Stimulated activated CD4-positive, alpha-beta T cell treated with anti-CD3 and anti-CD28 coated beads, Interleukin-4, amount 100 ng/mL, for 24 hours (primary cell): ENCODE results near the gene BTBD18.

Source experiments
- DNase-seq: peaks from one replicate; pipeline ENCODE4 v3.0.0-alpha.2; 2020

BTBD18 gene

GRCh38 chr11:57775491-57775890, 23.9 kb upstream of the BTBD18 start:
- no peak for DNase-seq

- DNase-seq: no peak
Measured at GRCh38 chr11:57773026-57773598, 21.5 kb upstream of the BTBD18 start.

GRCh38 chr11:57772562-57772961, 20.9 kb upstream of the BTBD18 start:
- no peak for DNase-seq

GRCh38 chr11:57771365-57771764, 19.7 kb upstream of the BTBD18 start:
- DNase-seq: no peak

GRCh38 chr11:57770793-57771192, 19.2 kb upstream of the BTBD18 start:
- no peak for DNase-seq

GRCh38 chr11:57764972-57765371, 13.4 kb upstream of the BTBD18 start:
- no peak for DNase-seq

GRCh38 chr11:57764566-57764965, 12.9 kb upstream of the BTBD18 start:
- DNase-seq: no peak

- no peak for DNase-seq
Measured at GRCh38 chr11:57764021-57764420, 12.4 kb upstream of the BTBD18 start.

- no peak for DNase-seq
Measured at GRCh38 chr11:57763568-57763967, 11.9 kb upstream of the BTBD18 start.

- DNase-seq: no peak
Measured at GRCh38 chr11:57762235-57762861, 10.7 kb upstream of the BTBD18 start.

GRCh38 chr11:57761301-57762234, 9.9 kb upstream of the BTBD18 start, which contains the start of gene CTNND1:
CTNND1 (plus strand) TSS chr11:57761802; CDS start chr11:57791479, 29,677 bp downstream.
- DNase-seq: no peak

- no peak for DNase-seq
Measured at GRCh38 chr11:57758174-57758573, 6.6 kb upstream of the BTBD18 start.

- DNase-seq: no peak
Measured at GRCh38 chr11:57752954-57753353, 1.3 kb upstream of the BTBD18 start.

- no peak for DNase-seq
Measured at GRCh38 chr11:57751176-57751575, 443 bp downstream of the BTBD18 start.

GRCh38 chr11:57746920-57747319, 4.7 kb downstream of the BTBD18 start:
- DNase-seq: no peak

- DNase-seq: no peak
Measured at GRCh38 chr11:57745206-57745605, 6.4 kb downstream of the BTBD18 start.

- DNase-seq: no peak
Measured at GRCh38 chr11:57744357-57744756, 7.3 kb downstream of the BTBD18 start.

GRCh38 chr11:57742087-57742452, 9.5 kb downstream of the BTBD18 start:
- DNase-seq: no peak

- peak; percentile 97 for DNase-seq
Measured at GRCh38 chr11:57741132-57742086, 10.2 kb downstream of the BTBD18 start, which contains the start of gene SELENOH. SELENOH (plus strand) TSS chr11:57741491; CDS start chr11:57741596, 105 bp downstream.

GRCh38 chr11:57735619-57736298, 15.9 kb downstream of the BTBD18 start:
- DNase-seq: no peak

- no peak for DNase-seq
Measured at GRCh38 chr11:57732661-57733060, 19.0 kb downstream of the BTBD18 start.

GRCh38 chr11:57729479-57729878, 22.1 kb downstream of the BTBD18 start:
- no peak for DNase-seq
